HepG2 (cell line): ENCODE data around the gene MTA1. TPM values are rescaled to one million over a fixed set of nuclear protein-coding genes. Genes with fewer than 3 reads are reported as not detected.

Experiments used
- CBX5 ChIP-seq: sonication (generic); formaldehyde crosslinking; IDR thresholded peaks from 2 replicates; pipeline ENCODE4 v1.4.0; 2020; ENCODE audit warnings: missing genetic modification reagents, borderline replicate concordance
- DRAP1 ChIP-seq: IDR thresholded peaks from 2 replicates; pipeline ENCODE4 v1.6.1; 2016; ENCODE audit warnings: missing genetic modification reagents, missing compliant biosample characterization
- IRX3 ChIP-seq: sonication (generic); formaldehyde crosslinking; IDR thresholded peaks from 2 replicates; pipeline ENCODE4 v1.8.1; 2023; ENCODE audit warnings: mild to moderate bottlenecking, low read depth, missing genetic modification reagents, borderline replicate concordance
- KAT2B ChIP-seq: fragments of 150-350 bp; IDR thresholded peaks from 2 replicates; pipeline ENCODE4 v1.6.1; 2014; ENCODE audit warnings: low read depth, low read length, borderline replicate concordance
- MLLT10 ChIP-seq: sonication (generic); formaldehyde crosslinking; IDR thresholded peaks from 2 replicates; pipeline ENCODE4 v1.4.0; 2020; ENCODE audit warnings: missing genetic modification reagents
- NCOA2 ChIP-seq: sonication (generic); formaldehyde crosslinking; IDR thresholded peaks from 2 replicates; pipeline ENCODE4 v1.8.0; 2022; ENCODE audit warnings: inconsistent platforms
- NONO ChIP-seq, 2 experiments: fragments of 450-650 bp in 1 of 2; sonication (generic) in 1 of 2; formaldehyde crosslinking in 1 of 2; IDR thresholded peaks in 1 of 2; conservative IDR thresholded peaks in 1 of 2; 2 replicates each; pipeline versions ENCODE4 v1.6.1 to v1.8.0; 2017 to 2022; ENCODE audit warnings: mild to moderate bottlenecking in 1 of 2, missing genetic modification reagents in 1 of 2, moderate library complexity in 1 of 2
- PHF21A ChIP-seq: sonication (generic); formaldehyde crosslinking; IDR thresholded peaks from 2 replicates; pipeline ENCODE4 v1.5.0; 2020; ENCODE audit warnings: mild to moderate bottlenecking, missing genetic modification reagents
- RERE ChIP-seq: IDR thresholded peaks from 2 replicates; pipeline ENCODE4 v1.6.1; 2016; ENCODE audit warnings: low read depth, missing genetic modification reagents, missing compliant biosample characterization
- TBX3 ChIP-seq: fragments of 450-650 bp; IDR thresholded peaks from 2 replicates; pipeline ENCODE4 v1.6.1; 2017; ENCODE audit warnings: antibody characterized with exemption, mild to moderate bottlenecking, inconsistent platforms, borderline replicate concordance
- TCF7L2 ChIP-seq: IDR thresholded peaks from 2 replicates; pipeline ENCODE4 v1.6.1; 2011; ENCODE audit warnings: mild to moderate bottlenecking, low read depth, low read length, moderate library complexity
- ZBTB1 ChIP-seq: sonication (generic); formaldehyde crosslinking; IDR thresholded peaks from 2 replicates; pipeline ENCODE4 v1.4.0; 2020; ENCODE audit warnings: missing genetic modification reagents, borderline replicate concordance
- ZBTB14 ChIP-seq: sonication (generic); formaldehyde crosslinking; IDR thresholded peaks from 2 replicates; pipeline ENCODE4 v1.4.0; 2020; ENCODE audit warnings: missing genetic modification reagents
- ZNF138 ChIP-seq: sonication (generic); formaldehyde crosslinking; IDR thresholded peaks from 2 replicates; pipeline ENCODE4 v1.5.0; 2020; ENCODE audit warnings: mild to moderate bottlenecking, low read depth, missing genetic modification reagents
- ZNF276 ChIP-seq: sonication (generic); formaldehyde crosslinking; IDR thresholded peaks from 2 replicates; pipeline ENCODE4 v1.4.0; 2020; ENCODE audit warnings: mild to moderate bottlenecking, low read depth, missing genetic modification reagents
- ZNF317 ChIP-seq: sonication (generic); formaldehyde crosslinking; IDR thresholded peaks from 2 replicates; pipeline ENCODE4 v1.5.0; 2020; ENCODE audit warnings: mild to moderate bottlenecking, missing genetic modification reagents
- ZNF333 ChIP-seq: sonication (generic); formaldehyde crosslinking; IDR thresholded peaks from 2 replicates; pipeline ENCODE4 v1.4.0; 2020; ENCODE audit warnings: mild to moderate bottlenecking, missing genetic modification reagents, borderline replicate concordance
- polyA plus RNA-seq, 8 experiments: library from polyadenylated mRNA; depleted of rRNA in 3 of 8; stranded (reverse) in 7 of 8; unstranded in 1 of 8; fragments of >200 nt; fragmentation: Illumina TruSeq in 4 of 8; extraction: Trizol in 4 of 8; gene quantifications; 2 replicates each; pipeline versions ENCODE4 v1.2.1 to v1.2.3, GENCODE V29; 2011 to 2016; ENCODE audit warnings: low read depth in 4 of 8, missing spikeins in 1 of 8, mixed read lengths in 1 of 8; ENCODE audit not compliant: insufficient read depth in 1 of 8
- total RNA-seq, 5 experiments: library from RNA; depleted of rRNA; stranded (reverse); fragments of >200 nt; fragmentation: Illumina TruSeq; extraction: Trizol; gene quantifications; 2 replicates each; pipeline ENCODE4 v1.2.3, GENCODE V29; 2016; ENCODE audit warnings: low read depth in 1 of 5

MTA1 gene
- total and polyA plus RNA-seq, 2 of the 13 experiments (the other 11 are each of a cell fraction or from before 2014, with no cell fraction given) = 35.2 to 85.8 TPM

- TF ChIP-seq ZNF317 = no peak
- TF ChIP-seq ZNF276 (CRISPR knock-in tag) = no peak
- TF ChIP-seq DRAP1 (CRISPR knock-in tag) = no peak
- TF ChIP-seq NONO (IDR thresholded peaks at IDR 0.05) = no peak
- TF ChIP-seq NONO (CRISPR knock-in tag; conservative IDR thresholded peaks at IDR 0.05) = peak; percentile 70; the same call in 1 of the 2 replicates
- TF ChIP-seq KAT2B = no peak
- TF ChIP-seq RERE (CRISPR knock-in tag) = no peak
- TF ChIP-seq NCOA2 = peak; percentile 9; the same call in 1 of the 2 replicates
- TF ChIP-seq CBX5 = peak; percentile 84
- no peak for TF ChIP-seq ZNF138
- no peak for TF ChIP-seq TCF7L2
- TF ChIP-seq ZBTB14 (CRISPR knock-in tag) = no peak
- TF ChIP-seq PHF21A (CRISPR knock-in tag) = peak; percentile 63
- TF ChIP-seq TBX3 = no peak
- TF ChIP-seq IRX3 (CRISPR knock-in tag) = no peak
- TF ChIP-seq ZNF333 (CRISPR knock-in tag) = no peak
- no peak for TF ChIP-seq ZBTB1 (CRISPR knock-in tag)
- no peak for TF ChIP-seq MLLT10 (CRISPR knock-in tag)
These were observed 61.5 kb downstream of the MTA1 start (continued) for GRCh38 chr14:105480807-105481801.
